ENCODE results near the gene GALM. TPM values are rescaled to one million over a fixed set of nuclear protein-coding genes. Genes with fewer than 3 reads are reported as not detected.

The GALM gene
- total RNA-seq, 3 donors from 2014 or later (not counting 1 experiment from before 2014, with no cell fraction given): 4.0 to 12.4 (median 11.0) TPM

DNA sequence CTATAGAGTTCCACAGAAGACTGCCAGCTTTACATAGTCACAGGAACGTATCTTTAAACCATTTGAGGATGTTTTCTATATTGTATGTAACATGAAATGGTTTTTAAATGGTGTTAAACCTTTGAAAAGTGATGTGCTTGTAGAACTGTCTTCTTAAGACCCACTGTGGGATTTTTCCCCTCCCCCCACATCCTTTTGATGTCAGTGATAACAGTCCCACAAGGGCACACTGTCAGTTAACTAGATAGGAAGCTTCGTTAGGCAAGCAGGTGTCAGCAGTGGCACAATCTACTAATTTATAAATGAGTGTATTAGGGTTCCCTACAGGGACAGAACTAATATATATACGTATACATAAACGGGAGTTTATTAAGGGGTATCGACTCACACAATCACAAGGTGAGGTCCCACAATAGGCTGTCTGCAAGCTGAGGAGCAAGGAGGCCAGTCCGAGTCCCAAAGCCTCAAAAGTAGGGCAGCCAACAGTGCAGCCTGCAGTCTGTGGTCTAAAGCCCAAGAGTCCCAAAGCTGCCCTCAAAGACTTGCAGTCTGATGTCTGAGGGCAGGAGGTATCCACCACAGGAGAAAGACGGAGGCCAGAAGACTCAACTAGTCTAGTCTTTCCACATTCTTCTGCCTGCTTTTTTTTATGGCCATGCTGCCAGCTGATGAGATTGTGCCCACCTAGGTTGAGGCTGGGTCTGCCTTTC, 39.4 kb upstream of the GALM start:
- no peak overlapping the region for H3K27ac Mint-ChIP-seq
- TF ChIP-seq CTCF (IDR thresholded peaks at IDR 0.05): no peak
- no peaks in the 10 kb centered on the region for H3K27me3 ChIP-seq (ENCODE audit: control insufficient read depth, insufficient read depth, low read length)
- DNase-seq: peak in 1 of 2 donors; percentile 71
- H3K36me3 Mint-ChIP-seq: no peaks in the 10 kb centered on the region
- H3K27me3 Mint-ChIP-seq (ENCODE audit: low read depth in 2 of 2): no peaks in the 10 kb centered on the region
- peaks cover 0 to 5% of the 10 kb centered on the region in 2 donors for H3K4me1 Mint-ChIP-seq
- no peak for ATAC-seq
- peaks cover 0 to 2% of the 10 kb centered on the region in 2 donors for H3K9me3 Mint-ChIP-seq
- intact Hi-C loops (cut with micrococcal nuclease): no loop called here
- WGBS (ENCODE audit: insufficient coverage): 82% methylated on average over 5 of the region's 7 CpGs
- no peak overlapping the region for H3K27ac ChIP-seq (ENCODE audit: low read length)
- no peaks in the 10 kb centered on the region for H3K4me1 ChIP-seq (ENCODE audit: control insufficient read depth, insufficient read depth, low read length)
- H3K36me3 ChIP-seq (ENCODE audit: control insufficient read depth, insufficient read depth, low read length): no peaks in the 10 kb centered on the region
- no peak overlapping the region for H3K4me3 ChIP-seq (ENCODE audit: low read length)
- no peaks in the 10 kb centered on the region for H3K9me3 ChIP-seq (ENCODE audit: control insufficient read depth, insufficient read depth, low read length)
- H3K4me3 Mint-ChIP-seq: no peak overlapping the region

DNA sequence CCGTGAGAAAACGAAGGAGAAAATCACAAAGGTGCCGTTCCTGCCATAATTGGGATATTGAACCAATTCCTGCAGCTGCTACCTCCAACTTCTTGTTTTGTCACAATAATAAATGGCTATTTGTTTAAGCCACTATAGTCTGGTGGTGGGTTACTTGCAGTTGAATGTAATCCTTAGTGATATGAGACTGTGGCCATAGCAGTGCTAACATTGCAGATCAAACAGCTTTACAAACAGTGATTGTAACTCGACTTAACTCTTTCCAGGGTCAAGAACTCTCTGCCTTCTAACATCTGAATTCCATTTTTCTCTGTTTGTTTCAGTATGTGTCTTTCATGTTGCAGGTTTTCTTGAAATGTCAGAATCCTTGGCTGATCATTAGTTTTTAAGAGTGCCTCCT, 38.5 kb upstream of the GALM start:
- intact Hi-C loops (cut with micrococcal nuclease): no loop called here
- Mint-ChIP-seq H3K4me1 (peaks cover 0 to 5% of the 10 kb centered on the region in 2 donors), H3K9me3 (peaks cover 0 to 2% of the 10 kb centered on the region in 2 donors), H3K27ac (no peak overlapping the region), H3K4me3 (no peak overlapping the region), H3K27me3 (ENCODE audit: low read depth in 2 of 2) (no peaks in the 10 kb centered on the region), H3K36me3 (no peaks in the 10 kb centered on the region)
- no peak for TF ChIP-seq CTCF (IDR thresholded peaks at IDR 0.05)
- Histone ChIP-seq H3K4me3 (ENCODE audit: low read length) (no peak overlapping the region), H3K9me3 (ENCODE audit: control insufficient read depth, insufficient read depth, low read length) (no peaks in the 10 kb centered on the region), H3K4me1 (ENCODE audit: control insufficient read depth, insufficient read depth, low read length) (no peaks in the 10 kb centered on the region), H3K36me3 (ENCODE audit: control insufficient read depth, insufficient read depth, low read length) (no peaks in the 10 kb centered on the region), H3K27me3 (ENCODE audit: control insufficient read depth, insufficient read depth, low read length) (no peaks in the 10 kb centered on the region), H3K27ac (ENCODE audit: low read length) (no peak overlapping the region)
- no peak for ATAC-seq
- WGBS (ENCODE audit: insufficient coverage): 92% methylated on average over 4 of the region's 4 CpGs
- no peak for DNase-seq

DNA sequence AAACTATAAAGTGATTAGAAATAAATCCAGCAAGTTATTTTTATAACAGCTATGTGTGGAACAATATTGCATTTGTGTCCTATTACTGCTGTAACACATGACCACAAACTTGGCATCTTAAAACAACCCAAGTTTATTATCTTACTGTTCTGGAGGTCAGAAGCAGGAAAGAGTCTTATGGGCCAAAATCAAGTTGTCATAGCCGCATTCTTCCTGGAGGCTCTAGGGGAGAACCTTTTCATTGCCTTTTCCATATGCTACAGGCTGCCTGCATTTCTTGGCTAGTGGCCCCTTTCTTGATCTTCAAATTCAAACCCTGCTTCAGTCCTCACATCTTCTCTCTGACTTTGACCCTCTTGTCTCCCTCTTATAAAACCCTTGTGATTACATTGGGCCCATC, 36.2 kb upstream of the GALM start:
- no peak for ATAC-seq
- no peak for DNase-seq
- H3K27me3 Mint-ChIP-seq (ENCODE audit: low read depth in 2 of 2): no peaks in the 10 kb centered on the region
- H3K36me3 Mint-ChIP-seq: no peaks in the 10 kb centered on the region
- intact Hi-C loops (cut with micrococcal nuclease): no loop called here
- Histone ChIP-seq H3K9me3 (ENCODE audit: control insufficient read depth, insufficient read depth, low read length) (no peaks in the 10 kb centered on the region), H3K36me3 (ENCODE audit: control insufficient read depth, insufficient read depth, low read length) (no peaks in the 10 kb centered on the region), H3K27me3 (ENCODE audit: control insufficient read depth, insufficient read depth, low read length) (no peaks in the 10 kb centered on the region), H3K4me3 (ENCODE audit: low read length) (no peak overlapping the region), H3K27ac (ENCODE audit: low read length) (no peak overlapping the region), H3K4me1 (ENCODE audit: control insufficient read depth, insufficient read depth, low read length) (no peaks in the 10 kb centered on the region)
- H3K4me3 Mint-ChIP-seq: no peak overlapping the region
- peaks cover 0 to 5% of the 10 kb centered on the region in 2 donors for H3K4me1 Mint-ChIP-seq
- WGBS (ENCODE audit: insufficient coverage): 94% methylated on average over 1 of the region's 1 CpG
- H3K27ac Mint-ChIP-seq: no peak overlapping the region
- no peak for TF ChIP-seq CTCF (IDR thresholded peaks at IDR 0.05)
- peaks cover 0 to 2% of the 10 kb centered on the region in 2 donors for H3K9me3 Mint-ChIP-seq

DNA sequence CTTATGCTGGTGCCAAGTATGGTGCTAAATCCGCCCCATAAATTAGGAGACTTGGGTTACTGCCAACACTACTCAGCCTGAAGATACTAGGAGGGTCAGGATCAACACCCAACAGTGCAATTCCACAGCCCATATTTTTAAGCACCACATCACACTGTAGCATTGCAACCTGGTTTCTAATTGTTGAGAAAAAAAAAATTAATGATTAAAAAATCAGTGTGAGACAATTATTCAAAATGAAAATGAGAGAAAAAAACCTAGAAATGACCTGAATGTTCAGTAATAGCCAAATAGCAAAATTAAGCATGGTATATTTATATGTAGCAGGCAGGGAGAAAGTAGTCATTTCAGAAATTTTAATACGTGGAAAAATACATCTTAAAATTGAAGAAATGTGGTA, 33.9 kb upstream of the GALM start:
- Mint-ChIP-seq H3K36me3 (no peaks in the 10 kb centered on the region), H3K4me3 (no peak overlapping the region), H3K27ac (no peak overlapping the region), H3K4me1 (no peaks in the 10 kb centered on the region), H3K9me3 (peaks cover 0 to 2% of the 10 kb centered on the region in 2 donors), H3K27me3 (ENCODE audit: low read depth in 2 of 2) (no peaks in the 10 kb centered on the region)
- Histone ChIP-seq H3K4me3 (ENCODE audit: low read length) (no peak overlapping the region), H3K9me3 (ENCODE audit: control insufficient read depth, insufficient read depth, low read length) (no peaks in the 10 kb centered on the region), H3K36me3 (ENCODE audit: control insufficient read depth, insufficient read depth, low read length) (no peaks in the 10 kb centered on the region), H3K27me3 (ENCODE audit: control insufficient read depth, insufficient read depth, low read length) (no peaks in the 10 kb centered on the region), H3K27ac (ENCODE audit: low read length) (no peak overlapping the region), H3K4me1 (ENCODE audit: control insufficient read depth, insufficient read depth, low read length) (no peaks in the 10 kb centered on the region)
- intact Hi-C loops (cut with micrococcal nuclease): no loop called here
- WGBS (ENCODE audit: insufficient coverage): 89% methylated on average over 1 of the region's 2 CpGs
- ATAC-seq (no peak), DNase-seq (no peak)
- no peak for TF ChIP-seq CTCF (IDR thresholded peaks at IDR 0.05)
